PC-9 (cell line): ENCODE data around the gene ATP11A.

Experiments
- CTCF ChIP-seq: fragments of 200-600 bp; sonication (generic); conservative IDR thresholded peaks from 2 replicates; pipeline ENCODE4 v1.6.1; 2017; ENCODE audit warnings: mixed run types, antibody characterized with exemption, mild to moderate bottlenecking, moderate library complexity
- EZH2 ChIP-seq: fragments of 200-600 bp; sonication (generic); IDR thresholded peaks from 2 replicates; pipeline ENCODE4 v1.8.0; 2017; ENCODE audit warnings: antibody characterized with exemption, low read depth

DNA sequence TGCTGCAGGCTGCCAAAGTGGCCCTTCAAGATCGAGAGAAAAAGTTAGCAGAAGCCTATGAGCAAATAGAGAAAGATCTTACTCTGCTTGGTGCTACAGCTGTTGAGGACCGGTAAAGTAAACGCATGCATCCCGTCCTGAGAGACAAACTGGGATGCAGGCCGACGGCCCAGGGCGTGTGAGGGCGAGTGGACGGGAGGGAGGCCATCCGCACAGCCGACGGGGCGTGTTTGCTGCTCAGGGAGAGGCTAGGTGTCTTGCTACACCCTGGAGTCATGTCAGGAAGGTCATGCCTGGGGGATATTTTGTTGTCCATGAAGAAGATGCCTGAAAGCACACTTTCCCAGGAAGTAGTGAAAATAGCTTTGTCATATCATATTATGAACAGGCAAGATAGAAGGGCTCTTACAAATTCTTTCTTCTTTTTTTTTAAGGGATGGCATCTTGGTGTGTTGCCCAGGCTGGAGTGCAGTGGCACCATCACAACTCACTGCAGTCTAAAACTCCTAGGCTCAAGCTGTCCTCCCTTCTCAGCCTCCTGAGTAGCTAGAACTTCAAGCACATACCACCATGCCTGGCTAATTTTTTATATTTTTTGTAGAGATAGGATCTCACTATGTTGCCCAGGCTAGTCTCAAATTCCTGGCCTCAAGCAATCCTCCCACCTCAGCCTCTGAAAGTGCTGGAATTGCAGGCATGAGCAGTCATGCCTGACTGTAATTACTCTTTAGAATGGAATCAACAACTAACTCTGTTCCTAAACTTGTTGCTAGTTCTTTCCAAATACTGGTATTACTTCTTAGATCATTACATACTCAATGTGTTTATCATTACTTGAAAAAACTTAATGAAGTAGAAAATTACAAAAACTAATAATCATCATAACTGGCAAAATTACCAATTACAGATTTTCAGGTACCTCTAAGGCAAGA lies 161.5 kb downstream of the ATP11A start:
- TF ChIP-seq EZH2 (no peak), CTCF (no peak)
